NCI-H2171 (cell line): ENCODE results near the gene FAM228A.
A peak's percentile ranks its signal among the peaks of the same experiment; 100 is the strongest.

ENCODE experiments used
- DNase-seq: peaks from one replicate; lab custom pipeline; 2025; lab: John Stamatoyannopoulos, UW

FAM228A gene

GRCh38 chr2:24225499-24226242 is 50.8 kb downstream of the FAM228A start:
- no peak for DNase-seq

GRCh38 chr2:24228470-24228869 is 53.6 kb downstream of the FAM228A start:
- peak; percentile 44 for DNase-seq

- DNase-seq: no peak
Measured at GRCh38 chr2:24231461-24231881, 56.6 kb downstream of the FAM228A start.

DNA sequence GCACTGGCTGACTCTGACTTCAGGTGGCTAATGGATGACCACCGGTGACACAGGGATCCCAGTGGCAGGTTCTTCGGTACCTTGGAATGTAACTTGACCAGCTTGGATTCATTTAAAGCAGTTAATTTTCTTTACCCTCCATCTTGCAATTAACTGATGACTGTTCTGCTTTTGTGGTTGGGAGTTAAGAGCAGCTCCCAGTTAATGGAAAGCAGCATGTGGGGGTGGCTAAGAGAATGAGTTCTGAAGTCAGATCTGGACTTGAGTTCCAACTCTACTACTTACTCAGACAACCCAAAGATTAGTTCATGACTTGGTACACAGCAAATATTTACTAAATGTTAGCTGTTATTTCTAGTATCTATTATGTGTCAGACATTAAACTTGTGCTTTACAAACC is 58.5 kb downstream of the FAM228A start:
- DNase-seq: no peak

DNA sequence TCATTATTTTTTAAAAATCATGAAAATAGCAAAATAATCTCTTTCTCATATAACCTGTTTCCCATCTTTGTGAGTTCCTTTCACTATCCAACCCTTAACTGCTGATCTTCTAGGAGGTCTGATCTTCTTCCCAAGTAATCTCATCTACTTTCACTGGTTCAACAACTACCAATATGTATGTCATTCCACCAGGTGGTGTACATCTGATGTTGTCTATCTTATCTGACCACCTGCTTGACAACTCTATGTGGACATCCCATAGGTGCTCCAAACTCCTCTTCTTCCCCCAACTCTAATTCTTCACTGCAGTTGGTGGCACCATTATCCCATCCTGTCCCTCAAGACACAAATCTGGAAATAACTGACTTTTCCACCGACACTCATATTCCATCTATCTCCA is 62.5 kb downstream of the FAM228A start:
- DNase-seq: no peak

DNA sequence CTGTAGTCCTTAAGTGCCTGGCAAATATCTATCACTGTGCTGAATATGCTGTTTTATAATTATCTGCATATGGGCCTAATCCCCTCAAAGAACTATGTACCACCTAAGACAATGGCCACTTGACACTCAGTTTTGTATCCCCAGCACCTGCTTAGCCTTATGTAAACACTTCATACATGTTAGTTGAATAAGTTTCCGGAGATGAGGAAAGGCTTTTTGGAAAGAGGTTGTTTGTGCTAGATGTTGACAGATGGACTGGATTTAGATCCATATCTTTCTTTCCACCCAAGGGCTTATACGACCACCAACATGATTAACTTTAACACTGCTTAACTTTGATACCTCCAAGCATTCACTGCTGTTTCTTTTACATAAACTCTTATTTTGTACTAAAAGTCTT is 63.3 kb downstream of the FAM228A start:
- DNase-seq: peak; percentile 7

- DNase-seq: no peak
Measured at GRCh38 chr2:24239553-24239952, 64.7 kb downstream of the FAM228A start.
